ENCODE data around the gene PLCB2.

GRCh38 chr15:40293905-40294895 is 13.5 kb downstream of the PLCB2 start:
- TF ChIP-seq CTCF (IDR thresholded peaks at IDR 0.05) = no peak
- TF ChIP-seq POLR2A (IDR thresholded peaks at IDR 0.05) = no peak

Data from thyroid gland (tissue), 4 donors.